Lower lobe of right lung (tissue), 2 donors: ENCODE results near the gene GJC1. TPM values are rescaled to one million over a fixed set of nuclear protein-coding genes. Genes with fewer than 3 reads are reported as not detected.

Experiments used
- ATAC-seq, 2 donors: fragments of 200-7000 bp; cut with Tn5 transposase; one replicate each; pipeline ENCODE4 v1.9.1; 2020 to 2022; ENCODE audit warnings: mild to moderate bottlenecking in 2 of 2, moderate library complexity in 2 of 2
- DNase-seq: peaks from one replicate; pipeline ENCODE4 v3.0.0-alpha.2; 2020
- H3K27ac ChIP-seq: fragments of 200-600 bp; one replicate; pipeline ENCODE4 v1.8.0; 2022
- H3K27me3 ChIP-seq: fragments of 200-600 bp; one replicate; pipeline ENCODE4 v1.8.0; 2022; ENCODE audit warnings: low read depth
- H3K36me3 ChIP-seq: fragments of 200-600 bp; one replicate; pipeline ENCODE4 v1.8.0; 2022; ENCODE audit warnings: mild to moderate bottlenecking
- H3K4me1 ChIP-seq: fragments of 200-600 bp; one replicate; pipeline ENCODE4 v1.8.0; 2022
- H3K4me3 ChIP-seq: fragments of 200-600 bp; one replicate; pipeline ENCODE4 v1.8.0; 2022; ENCODE audit warnings: mild to moderate bottlenecking
- H3K9me3 ChIP-seq: fragments of 200-600 bp; one replicate; pipeline ENCODE4 v1.8.0; 2022
- CTCF ChIP-seq: fragments of 200-600 bp; IDR thresholded peaks from one replicate; pipeline ENCODE4 v1.8.0; 2022; ENCODE audit warnings: antibody characterized with exemption, mild to moderate bottlenecking
- intact Hi-C: fragments of 100-400 bp; cut with DNase I; formaldehyde crosslinking; loops from one replicate; pipeline ENCODE4 v1.11.0; 2022
- total RNA-seq: library from RNA; stranded (reverse); fragmentation: NEBNext Ultra II Directional; extraction: Animal tissue kit (Norgen Biotek cat#: 25700); gene quantifications from one replicate; pipeline ENCODE4 v1.2.1, GENCODE V29; 2021
- donor health status: DM: no; HTN: yes; CAD: no; lungs with severe emphysema.

Gene GJC1
- total RNA-seq, 1 donor from 2014 or later, result 18.4 TPM

GRCh38 chr17:44846206-44846605 is 16.1 kb upstream of the GJC1 start:
- no peak for DNase-seq

GRCh38 chr17:44844390-44844830 is 14.3 kb upstream of the GJC1 start:
- Histone ChIP-seq H3K36me3 (no peaks in the 10 kb centered on the region), H3K9me3 (no peaks in the 10 kb centered on the region), H3K4me3 (no peak overlapping the region), H3K4me1 (no peaks in the 10 kb centered on the region), H3K27ac (peak overlapping the region; percentile 1), H3K27me3 (peaks cover 6% of the 10 kb centered on the region)
- intact Hi-C loops, result no loop called here
- peak in 1 of 2 donors; percentile 31 for ATAC-seq
- no peak for DNase-seq
- TF ChIP-seq CTCF, result no peak

More at GRCh38 chr17:44846206-44846605, 16.1 kb upstream of the GJC1 start:
- H3K4me3 ChIP-seq, result peak overlapping the region; percentile 7
- TF ChIP-seq CTCF, result no peak
- peaks cover 6% of the 10 kb centered on the region for H3K27me3 ChIP-seq
- H3K9me3 ChIP-seq, result no peaks in the 10 kb centered on the region
- no peak for ATAC-seq
- H3K4me1 ChIP-seq, result no peaks in the 10 kb centered on the region
- peaks cover 16% of the 10 kb centered on the region for H3K36me3 ChIP-seq
- peak overlapping the region; percentile 46 for H3K27ac ChIP-seq
- intact Hi-C loops, result no loop called here

GRCh38 chr17:44842748-44843147 is 12.7 kb upstream of the GJC1 start:
- Histone ChIP-seq H3K4me3 (no peak overlapping the region), H3K4me1 (no peaks in the 10 kb centered on the region), H3K9me3 (no peaks in the 10 kb centered on the region), H3K36me3 (no peaks in the 10 kb centered on the region), H3K27me3 (peaks cover 6% of the 10 kb centered on the region), H3K27ac (peak overlapping the region; percentile 14)
- no peak for DNase-seq
- TF ChIP-seq CTCF, result no peak
- ATAC-seq, result no peak
- intact Hi-C loops, result no loop called here

- no peak overlapping the region for H3K27ac ChIP-seq
- H3K27me3 ChIP-seq, result peaks cover 9% of the 10 kb centered on the region
- DNase-seq (no peak), ATAC-seq (no peak)
- H3K4me3 ChIP-seq, result no peak overlapping the region
- no peaks in the 10 kb centered on the region for H3K4me1 ChIP-seq
- H3K36me3 ChIP-seq, result no peaks in the 10 kb centered on the region
- no peak for TF ChIP-seq CTCF
- H3K9me3 ChIP-seq, result no peaks in the 10 kb centered on the region
- intact Hi-C loops, result no loop called here
Observed at GRCh38 chr17:44840936-44841335, 10.8 kb upstream of the GJC1 start.

- intact Hi-C loops, result no loop called here
- H3K27me3 ChIP-seq, result peaks cover 9% of the 10 kb centered on the region
- no peaks in the 10 kb centered on the region for H3K4me1 ChIP-seq
- H3K36me3 ChIP-seq, result no peaks in the 10 kb centered on the region
- ATAC-seq, result no peak
- H3K27ac ChIP-seq, result no peak overlapping the region
- DNase-seq, result no peak
- no peak for TF ChIP-seq CTCF
- H3K4me3 ChIP-seq, result no peak overlapping the region
- H3K9me3 ChIP-seq, result no peaks in the 10 kb centered on the region
Observed at GRCh38 chr17:44840274-44840673, 10.2 kb upstream of the GJC1 start.

GRCh38 chr17:44837196-44837595 is 7.1 kb upstream of the GJC1 start:
- DNase-seq (no peak), ATAC-seq (no peak)
- Histone ChIP-seq H3K27ac (no peak overlapping the region), H3K4me3 (no peak overlapping the region), H3K36me3 (no peaks in the 10 kb centered on the region), H3K9me3 (no peaks in the 10 kb centered on the region), H3K4me1 (no peaks in the 10 kb centered on the region), H3K27me3 (peaks cover 21% of the 10 kb centered on the region)
- intact Hi-C loops, result no loop called here
- no peak for TF ChIP-seq CTCF
